Astrocyte of the cerebellum (primary cell): Measurements from ENCODE around the gene MUC2.

ENCODE experiments used
- DNase-seq: peaks from one replicate; pipeline ENCODE4 v3.0.0-alpha.2; 2011; ENCODE audit warnings: low read depth
- H3K4me3 ChIP-seq: 2 replicates; pipeline ENCODE4 v1.5.1; 2011; ENCODE audit warnings: mild to moderate bottlenecking, low read depth, low read length, moderate library complexity
- in situ Hi-C: cut with HindIII; loops from 2 replicates; pipeline ENCODE4 v1.10.0; 2017; ENCODE audit warnings: low sequenced_read_pairs
- TF ChIP-seq, protein P1 (sequence below): IDR thresholded peaks from 2 replicates; pipeline ENCODE4 v1.5.1; 2012; ENCODE audit warnings: low read length, low read depth, moderate library complexity, mild to moderate bottlenecking; ENCODE audit errors: missing control alignments

Gene MUC2

DNA sequence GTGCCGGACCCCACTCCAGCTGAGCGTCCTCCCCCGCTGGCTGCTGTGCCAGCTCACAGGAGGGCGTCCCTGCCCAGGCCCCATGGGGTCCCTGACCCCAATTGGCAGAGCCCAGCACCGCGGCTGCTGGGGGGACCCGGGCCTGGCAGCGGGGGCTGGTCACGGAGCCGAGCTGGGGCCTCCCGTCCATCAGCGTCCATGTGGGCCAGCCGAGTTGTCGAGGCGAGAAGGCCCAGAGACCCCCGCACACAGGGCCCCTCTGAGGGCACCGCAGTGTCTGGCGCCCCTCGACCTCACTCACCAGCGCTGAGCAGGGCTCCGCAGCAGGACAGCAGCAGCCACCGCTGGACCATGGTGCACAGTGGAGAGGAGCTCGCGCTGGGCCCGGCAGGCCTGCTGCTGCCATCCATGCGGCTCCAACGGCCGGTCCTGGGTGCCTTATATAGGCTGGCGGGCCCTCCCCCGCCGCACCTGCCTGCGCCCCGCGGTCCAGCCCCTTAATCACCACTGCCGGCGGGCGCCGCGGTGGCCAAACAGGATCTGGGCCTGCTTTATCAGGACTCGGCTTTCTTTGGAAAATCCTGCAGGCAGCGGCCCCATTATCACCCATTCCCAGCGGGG, 38.3 kb upstream of the MUC2 start, which contains the start of gene MUC6:
TSS of gene MUC6 (minus strand) at position 416 of the 621 bp plus-strand sequence. CDS start at position 353, 63 bp downstream.
- no peak for DNase-seq
- TF ChIP-seq, protein P1, sequence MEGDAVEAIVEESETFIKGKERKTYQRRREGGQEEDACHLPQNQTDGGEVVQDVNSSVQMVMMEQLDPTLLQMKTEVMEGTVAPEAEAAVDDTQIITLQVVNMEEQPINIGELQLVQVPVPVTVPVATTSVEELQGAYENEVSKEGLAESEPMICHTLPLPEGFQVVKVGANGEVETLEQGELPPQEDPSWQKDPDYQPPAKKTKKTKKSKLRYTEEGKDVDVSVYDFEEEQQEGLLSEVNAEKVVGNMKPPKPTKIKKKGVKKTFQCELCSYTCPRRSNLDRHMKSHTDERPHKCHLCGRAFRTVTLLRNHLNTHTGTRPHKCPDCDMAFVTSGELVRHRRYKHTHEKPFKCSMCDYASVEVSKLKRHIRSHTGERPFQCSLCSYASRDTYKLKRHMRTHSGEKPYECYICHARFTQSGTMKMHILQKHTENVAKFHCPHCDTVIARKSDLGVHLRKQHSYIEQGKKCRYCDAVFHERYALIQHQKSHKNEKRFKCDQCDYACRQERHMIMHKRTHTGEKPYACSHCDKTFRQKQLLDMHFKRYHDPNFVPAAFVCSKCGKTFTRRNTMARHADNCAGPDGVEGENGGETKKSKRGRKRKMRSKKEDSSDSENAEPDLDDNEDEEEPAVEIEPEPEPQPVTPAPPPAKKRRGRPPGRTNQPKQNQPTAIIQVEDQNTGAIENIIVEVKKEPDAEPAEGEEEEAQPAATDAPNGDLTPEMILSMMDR: no peak
- no peak within 1 kb of the TSS for H3K4me3 ChIP-seq
- in situ Hi-C loops: no loop called here

DNA sequence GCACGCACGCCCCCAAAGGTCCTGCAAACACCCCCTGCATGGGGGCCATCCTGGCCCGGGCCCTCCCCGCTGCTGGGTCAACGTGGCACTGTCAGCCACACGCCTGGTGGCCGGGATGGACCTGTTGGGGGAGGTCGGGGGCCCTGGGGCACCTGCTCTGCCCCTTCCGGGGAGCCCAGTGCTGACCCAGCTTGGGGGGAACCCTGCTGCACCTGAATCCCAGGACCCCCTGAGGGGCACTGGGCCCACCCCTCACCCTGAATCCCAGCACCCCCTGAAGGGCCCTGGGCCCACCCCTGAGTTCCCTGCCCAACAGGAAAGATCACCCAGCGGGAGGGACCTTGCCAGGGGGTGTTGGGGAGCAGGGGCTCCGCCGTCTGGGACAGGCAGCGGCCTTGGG, 37.7 kb upstream of the MUC2 start:
- no peak overlapping the region for H3K4me3 ChIP-seq
- TF ChIP-seq, protein P1: no peak
- DNase-seq: no peak
- in situ Hi-C loops: no loop called here

DNA sequence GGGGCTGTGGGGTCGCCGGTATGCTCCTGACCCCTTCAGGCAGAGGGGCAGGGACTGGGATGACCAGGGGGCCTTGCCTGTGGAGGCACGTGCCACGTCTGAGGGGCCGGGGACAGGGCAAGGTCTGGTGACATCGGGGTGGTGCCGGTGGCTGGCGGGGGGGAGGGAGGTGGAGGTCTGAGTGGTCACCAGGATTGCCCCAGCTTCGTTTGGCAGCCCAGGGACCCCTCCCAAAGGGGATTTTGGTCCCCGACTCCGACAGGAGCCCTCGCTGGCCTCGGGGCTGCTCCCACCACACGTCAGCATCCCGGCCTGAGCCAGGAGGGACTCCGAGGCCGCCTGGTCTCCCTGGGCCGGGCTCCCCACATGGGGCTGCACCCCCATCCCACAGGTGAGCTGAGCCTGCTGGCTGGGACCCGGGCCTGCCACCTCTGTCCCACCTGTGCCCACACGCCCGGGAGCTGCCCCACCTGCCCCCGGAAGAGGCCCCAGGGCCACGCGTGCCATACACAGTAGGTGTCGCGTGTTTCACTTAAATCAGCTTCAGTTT, 37.1 kb upstream of the MUC2 start:
- in situ Hi-C loops: no loop called here
- no peak overlapping the region for H3K4me3 ChIP-seq
- TF ChIP-seq, protein P1: no peak
- DNase-seq: no peak

DNA sequence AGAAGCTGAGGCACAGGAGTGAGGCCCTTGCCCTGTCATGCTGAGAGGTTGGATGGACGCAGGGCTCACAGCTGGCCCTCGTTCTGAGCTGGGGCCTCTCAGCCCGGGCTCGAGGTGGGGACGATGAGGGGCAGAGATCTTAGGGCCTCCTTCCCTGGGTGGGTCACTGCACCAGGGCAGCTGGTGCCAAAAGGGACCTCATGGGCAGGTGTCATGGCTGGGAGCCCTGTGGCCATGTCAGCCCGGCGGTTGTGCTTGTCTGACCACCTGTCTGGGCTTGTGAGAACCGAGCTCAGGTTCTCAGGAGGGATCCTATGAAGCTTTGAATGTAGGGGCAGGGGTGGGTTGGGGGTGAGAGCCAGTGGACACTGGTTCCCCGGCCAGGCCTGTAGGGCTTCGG, 36.3 kb upstream of the MUC2 start:
- TF ChIP-seq, protein P1: no peak
- no peak for DNase-seq
- no peak overlapping the region for H3K4me3 ChIP-seq
- in situ Hi-C loops: no loop called here

DNA sequence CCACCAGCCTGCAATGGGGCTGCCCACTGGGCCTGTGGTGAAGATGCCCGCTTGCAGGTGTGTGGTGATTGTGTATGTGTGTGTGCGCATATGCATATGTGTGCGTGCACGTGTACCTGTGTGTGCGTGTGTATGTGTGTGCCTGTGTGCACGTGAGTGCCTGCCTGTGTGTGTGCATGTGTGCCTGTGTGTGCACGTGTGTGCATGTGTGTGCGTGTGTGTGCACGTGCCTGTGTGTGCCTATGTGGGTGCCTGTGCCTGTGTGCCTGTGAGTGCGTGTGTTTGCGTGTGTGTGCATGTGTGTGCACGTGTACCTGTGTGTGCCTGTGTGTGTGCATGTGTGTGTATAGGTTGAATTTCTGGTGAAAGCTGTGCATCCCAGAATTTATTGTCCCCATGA, 35.8 kb upstream of the MUC2 start:
- H3K4me3 ChIP-seq: no peak overlapping the region
- no peak for DNase-seq
- in situ Hi-C loops: no loop called here
- TF ChIP-seq, protein P1: no peak

DNA sequence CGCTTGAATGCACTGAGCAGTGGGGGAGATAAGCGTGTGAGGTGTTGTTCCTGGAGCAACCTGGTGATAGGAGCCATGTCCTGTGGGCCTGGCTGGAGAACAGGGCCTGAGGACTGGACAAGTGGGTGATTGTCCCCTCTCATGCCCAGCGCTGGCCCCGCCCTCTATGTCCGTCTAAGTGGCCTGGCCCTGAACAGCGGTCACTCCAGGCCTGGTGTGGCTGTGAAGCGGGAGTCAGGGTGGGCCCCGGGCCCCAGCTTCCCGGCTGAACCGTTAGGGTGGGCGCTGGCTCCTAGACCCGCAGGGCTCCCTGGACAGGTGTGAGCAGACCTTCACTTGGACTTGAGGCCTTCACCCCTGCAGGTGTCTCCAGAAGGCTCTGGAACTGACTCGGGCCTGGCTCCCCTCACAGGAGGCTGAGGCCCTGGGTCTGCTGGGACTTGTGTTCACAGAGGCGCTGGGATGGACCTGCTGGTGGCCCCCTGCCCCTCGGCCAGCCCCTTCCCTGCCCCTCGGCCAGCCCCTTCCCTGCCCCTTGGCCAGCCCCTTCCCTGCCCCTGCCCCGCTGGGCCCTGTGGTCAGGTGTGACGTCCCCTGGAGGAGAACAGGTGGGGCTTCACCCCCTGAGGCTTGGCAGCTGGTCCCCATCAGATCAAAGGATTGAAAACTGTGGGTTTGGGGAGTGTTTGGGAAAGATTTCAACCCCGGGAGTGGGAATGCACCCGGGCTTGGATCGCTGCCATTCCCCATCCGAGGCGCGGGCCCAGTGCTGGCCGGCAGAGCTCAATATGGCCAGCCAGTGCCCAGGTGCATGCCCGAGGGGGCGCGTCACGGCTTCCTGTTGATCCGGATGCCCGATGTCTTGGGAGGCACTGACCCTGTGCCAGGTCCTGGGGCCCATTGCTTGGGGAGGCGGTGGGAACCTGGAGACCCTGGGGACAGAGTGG, 34.9 kb upstream of the MUC2 start:
- TF ChIP-seq, protein P1: no peak
- in situ Hi-C loops: no loop called here
- H3K4me3 ChIP-seq: no peak overlapping the region
- no peak for DNase-seq
